Left renal pelvis (tissue), 4 donors: Measurements from ENCODE around the gene CDX2. TPM values are rescaled to one million over a fixed set of nuclear protein-coding genes. Genes with fewer than 3 reads are reported as not detected.
"Not testable (repeated sequence)": the region's sequence is repeated elsewhere in the genome, so short reads cannot be mapped to it uniquely, and the experiment has no call there.

ENCODE experiments used
- DNase-seq, 4 donors: peaks; one replicate each; pipeline ENCODE4 v3.0.0-alpha.2; 2013; ENCODE audit warnings: low read depth in 4 of 4, low spot score in 3 of 4
- polyA plus RNA-seq, 4 donors: library from polyadenylated mRNA; unstranded; fragments of 120-200 nt; gene quantifications; one replicate each; pipeline ENCODE4 v1.2.1, GENCODE V29; 2013; ENCODE audit not compliant: insufficient read length in 4 of 4

The CDX2 gene
- polyA plus RNA-seq, 4 donors, result not detected

DNA sequence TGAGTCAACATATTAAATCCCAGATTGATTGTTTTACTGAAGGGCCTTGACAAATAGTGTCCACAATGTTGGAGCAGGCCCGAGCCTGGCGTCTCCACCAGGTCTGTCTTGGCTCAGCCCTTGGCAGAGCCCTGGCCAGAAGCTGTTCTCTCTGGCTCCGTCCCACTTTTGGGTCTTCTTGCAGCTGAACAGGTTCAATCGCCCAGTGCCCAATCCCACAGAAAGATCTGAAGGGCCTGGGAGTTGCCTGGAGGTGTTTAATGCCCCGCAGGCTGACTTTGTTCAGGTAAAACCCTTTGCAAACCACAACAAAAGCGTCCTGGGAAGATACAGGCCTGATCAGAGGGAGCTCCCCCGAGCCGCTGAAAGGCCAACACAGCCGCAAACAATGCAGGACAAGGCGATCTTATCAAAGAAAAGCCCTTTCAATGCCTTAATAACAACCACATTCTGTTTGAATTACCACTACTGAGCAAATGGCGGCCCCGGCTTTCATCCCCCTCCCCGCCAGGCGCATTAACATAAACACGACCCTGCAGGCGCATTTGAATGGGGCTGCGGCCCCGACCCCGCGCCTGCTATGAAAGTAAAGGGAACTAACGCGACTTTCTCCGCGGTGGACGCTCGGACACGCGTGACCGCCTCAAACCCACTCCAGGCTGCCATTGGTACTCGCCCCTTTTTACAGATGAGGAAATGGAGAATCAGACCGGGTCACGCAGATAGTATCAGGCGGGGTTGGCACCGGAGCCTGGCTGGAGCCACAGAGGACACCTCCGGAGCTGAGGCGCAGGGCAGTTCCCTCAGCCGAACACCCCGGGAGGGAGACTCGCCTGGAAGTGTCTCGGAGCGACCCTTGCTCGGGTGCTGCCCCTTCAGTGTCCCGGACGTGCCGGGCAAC lies 3.1 kb downstream of the CDX2 start:
- DNase-seq, result no peak

DNA sequence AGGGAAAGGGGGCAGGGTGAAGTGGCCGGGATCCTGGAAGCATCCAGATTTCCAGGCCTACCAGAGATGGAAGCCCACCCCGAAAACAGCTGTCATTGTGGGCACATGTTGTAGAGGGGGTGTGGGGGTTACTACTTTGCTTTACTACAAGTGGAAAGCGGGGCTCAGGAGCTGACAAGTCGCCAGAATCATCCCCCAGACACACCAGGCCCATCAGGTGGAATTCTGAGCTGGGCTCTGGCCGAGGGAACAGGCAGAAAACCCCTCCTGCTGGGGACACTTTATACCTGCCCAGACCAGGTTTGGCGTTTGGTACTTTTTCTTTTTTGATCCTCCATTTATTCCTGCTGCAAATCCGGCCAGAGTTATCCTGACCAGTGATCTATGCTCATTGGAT lies 3.8 kb downstream of the CDX2 start:
- DNase-seq, result no peak

DNA sequence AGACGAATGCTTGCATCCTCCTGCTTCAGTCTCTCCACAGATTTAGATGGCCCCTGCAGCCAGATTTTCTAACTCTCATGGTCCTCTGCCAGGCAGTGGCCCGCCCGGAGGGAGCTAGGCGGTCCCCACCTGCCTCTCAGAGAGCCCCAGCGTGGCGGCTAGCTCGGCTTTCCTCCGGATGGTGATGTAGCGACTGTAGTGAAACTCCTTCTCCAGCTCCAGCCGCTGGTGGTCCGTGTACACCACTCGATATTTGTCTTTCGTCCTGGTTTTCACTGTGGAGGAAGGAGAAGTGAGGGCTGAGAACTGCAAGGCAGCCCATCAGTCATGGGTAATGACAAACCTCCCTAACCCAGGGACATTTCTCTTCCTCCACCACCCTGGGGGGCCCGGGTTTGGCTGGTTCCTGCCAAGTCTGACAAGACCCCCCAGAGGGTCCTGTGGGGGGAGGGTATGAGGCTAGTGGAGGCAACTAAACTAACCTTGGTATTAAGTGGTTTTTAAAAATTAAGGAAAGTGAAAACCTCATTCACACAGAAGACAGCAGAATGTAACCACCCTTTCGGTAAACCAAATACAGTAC lies 4.3 kb downstream of the CDX2 start:
- no peak for DNase-seq

- not testable (repeated sequence) for DNase-seq
Observed at GRCh38 chr13:27964206-27964605, 4.9 kb downstream of the CDX2 start.

DNA sequence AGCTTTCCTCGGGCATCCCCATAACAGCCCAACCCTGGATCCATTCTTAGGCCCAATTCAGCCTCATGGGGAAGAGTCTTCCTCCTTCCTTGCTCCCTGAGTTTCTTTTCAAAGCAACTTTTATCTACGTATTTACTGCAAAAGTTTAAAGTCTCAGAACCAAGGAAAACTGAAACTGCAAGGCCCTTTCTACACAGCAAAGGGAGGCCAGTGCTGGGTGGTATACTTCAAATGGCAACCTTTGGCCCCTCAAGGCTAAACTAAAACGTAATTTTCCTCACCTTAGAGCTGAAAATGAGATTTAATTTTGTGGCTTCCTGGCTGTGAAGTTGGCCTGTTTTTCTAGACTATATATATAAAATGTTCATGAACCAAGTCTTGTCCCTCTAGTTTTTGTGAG lies 5.6 kb downstream of the CDX2 start:
- DNase-seq, result no peak

GRCh38 chr13:27962982-27963381 lies 6.1 kb downstream of the CDX2 start:
- DNase-seq, result no peak

DNA sequence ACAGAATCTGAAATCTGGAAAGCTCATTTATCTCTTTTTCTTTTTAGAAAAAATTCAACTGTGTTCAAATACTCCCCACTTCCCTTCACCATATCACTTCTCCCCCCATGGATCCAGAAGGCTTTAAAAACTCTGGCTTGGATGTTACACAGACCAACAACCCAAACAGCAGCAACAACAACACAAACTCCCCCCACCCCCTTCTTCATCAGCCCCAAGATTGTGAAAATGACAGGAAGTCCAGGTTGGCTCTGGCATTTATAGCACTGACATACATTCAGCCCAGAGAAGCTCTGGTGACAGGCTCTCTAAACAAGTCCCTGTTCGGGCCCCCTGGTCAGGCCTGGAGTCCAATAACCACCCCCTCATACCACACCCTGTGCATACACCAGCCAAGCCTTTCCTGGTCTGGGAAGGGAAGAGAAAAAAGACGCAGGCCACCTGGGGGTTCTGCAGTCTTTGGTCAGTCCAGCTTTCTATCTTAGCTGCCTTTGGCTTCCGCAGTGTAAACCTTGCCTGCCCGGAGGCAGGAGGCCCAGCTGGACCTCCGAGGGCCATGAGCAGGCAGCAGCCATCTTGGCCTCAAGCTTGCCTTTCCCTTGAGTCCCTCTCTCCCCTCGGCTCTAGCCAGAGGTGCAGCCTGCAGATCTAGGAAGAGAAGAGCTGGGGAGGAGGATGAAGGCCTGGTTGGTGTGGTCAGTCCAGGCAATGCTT lies 6.8 kb downstream of the CDX2 start:
- no peak for DNase-seq

DNA sequence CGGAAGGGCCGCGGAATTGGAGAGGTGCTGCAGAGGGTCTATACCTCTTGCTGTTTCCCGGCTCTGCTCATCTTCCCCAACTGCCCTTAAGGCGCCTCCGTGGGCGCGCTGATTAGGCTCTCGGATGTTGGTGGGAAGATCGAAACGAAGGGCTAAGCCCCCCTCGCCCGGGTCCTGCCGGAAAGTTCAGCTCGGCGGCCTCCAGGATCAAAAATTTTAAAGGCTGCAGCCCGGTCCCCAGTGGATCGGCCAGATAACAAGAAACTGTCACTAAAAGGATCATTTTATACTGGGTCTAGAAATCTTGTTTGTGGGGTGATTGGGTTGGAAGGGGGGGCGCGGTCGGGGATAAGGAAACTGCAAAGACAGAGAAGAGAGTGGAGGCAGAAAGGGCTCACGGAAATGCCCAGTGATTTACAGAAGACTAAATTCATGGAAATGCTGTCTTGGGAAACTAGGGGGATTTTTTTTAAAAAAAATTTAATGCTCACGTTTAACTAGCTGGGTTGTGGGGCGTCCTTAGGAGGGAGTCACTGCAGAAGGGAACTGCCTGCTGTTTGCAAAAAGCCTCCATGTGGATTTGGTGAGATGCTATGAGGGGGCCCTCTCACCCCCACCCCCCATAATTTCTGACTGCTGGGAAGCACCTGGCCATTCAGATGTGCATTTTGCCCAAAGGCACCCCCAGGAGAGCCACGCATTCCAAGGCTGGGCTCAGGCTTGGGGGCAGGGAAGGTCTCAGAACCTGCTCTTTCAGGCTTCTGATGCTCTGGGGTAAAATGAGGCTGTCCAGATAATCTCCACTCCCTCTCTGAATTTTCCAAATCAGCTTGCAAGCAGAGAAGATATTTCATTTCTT lies 7.7 kb downstream of the CDX2 start:
- no peak for DNase-seq

GRCh38 chr13:27960362-27961226 lies 8.5 kb downstream of the CDX2 start:
- no peak for DNase-seq

- DNase-seq, result no peak
Observed at GRCh38 chr13:27959976-27960361, 9.1 kb downstream of the CDX2 start.

GRCh38 chr13:27956576-27957300 lies 12.4 kb downstream of the CDX2 start:
- no peak for DNase-seq

- no peak for DNase-seq
Observed at GRCh38 chr13:27955014-27955591, 14.0 kb downstream of the CDX2 start.

DNA sequence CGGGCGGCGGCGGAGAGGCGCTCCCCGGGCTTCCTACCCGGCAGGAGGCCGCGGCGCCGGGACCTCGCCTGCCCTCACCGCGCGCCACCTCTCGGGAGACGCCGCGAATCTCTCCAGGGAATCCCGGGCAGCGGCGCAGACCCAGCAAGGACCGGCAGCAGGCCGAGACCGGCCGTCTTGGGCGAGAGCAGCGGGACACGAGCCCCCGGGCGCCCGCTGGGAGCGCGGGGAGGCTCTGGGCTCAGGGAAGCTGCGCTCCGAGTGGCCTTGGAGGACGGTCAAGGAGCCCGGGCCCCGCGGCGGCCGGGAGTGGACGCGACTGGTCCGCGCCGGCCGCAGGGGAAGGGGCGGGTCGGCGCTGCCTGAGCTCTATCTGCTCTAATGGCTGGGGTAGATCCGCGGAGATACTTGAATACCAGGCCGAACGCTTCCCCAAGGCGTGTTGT lies 14.7 kb downstream of the CDX2 start:
- no peak for DNase-seq

DNA sequence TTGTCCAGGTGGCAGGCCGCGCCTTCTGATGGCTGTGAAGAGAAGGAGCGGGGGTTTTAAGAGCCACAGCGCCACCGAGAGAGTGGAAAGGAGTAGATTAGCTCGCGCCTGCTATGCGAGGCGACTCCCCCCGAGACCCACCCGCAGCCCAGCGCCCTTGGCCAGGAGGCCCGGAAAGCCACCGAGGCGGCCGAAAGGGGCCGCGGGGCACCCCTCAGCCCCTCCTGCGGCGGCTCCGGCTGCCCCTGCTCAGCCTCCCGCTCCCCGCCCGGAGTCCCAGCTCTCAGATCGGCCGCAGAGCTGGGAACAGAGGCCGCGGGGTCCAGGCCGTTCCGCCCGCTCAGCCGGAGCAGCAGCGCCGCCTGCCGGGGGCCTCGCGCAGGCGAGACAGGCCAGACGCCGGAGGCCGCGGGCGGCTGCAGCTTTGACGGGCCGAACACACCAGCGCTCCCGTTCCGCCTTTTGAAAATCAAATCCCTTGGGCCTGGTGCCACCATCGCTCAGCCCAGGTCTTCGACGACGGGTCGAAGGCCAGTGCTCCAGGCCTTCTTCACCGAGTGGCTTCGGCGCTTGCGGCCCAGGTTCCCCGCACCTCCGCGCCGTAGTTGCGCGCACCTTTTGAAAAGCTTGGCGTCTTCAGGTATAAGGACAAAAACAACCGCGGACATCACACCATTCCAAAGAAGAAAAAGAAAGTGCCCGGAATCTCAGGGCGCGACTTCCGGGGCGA lies 15.3 kb downstream of the CDX2 start:
- DNase-seq, result peak; percentile 54 to 68 (median 66)

- DNase-seq, result no peak
Observed at GRCh38 chr13:27952876-27953675, 16.0 kb downstream of the CDX2 start.

DNA sequence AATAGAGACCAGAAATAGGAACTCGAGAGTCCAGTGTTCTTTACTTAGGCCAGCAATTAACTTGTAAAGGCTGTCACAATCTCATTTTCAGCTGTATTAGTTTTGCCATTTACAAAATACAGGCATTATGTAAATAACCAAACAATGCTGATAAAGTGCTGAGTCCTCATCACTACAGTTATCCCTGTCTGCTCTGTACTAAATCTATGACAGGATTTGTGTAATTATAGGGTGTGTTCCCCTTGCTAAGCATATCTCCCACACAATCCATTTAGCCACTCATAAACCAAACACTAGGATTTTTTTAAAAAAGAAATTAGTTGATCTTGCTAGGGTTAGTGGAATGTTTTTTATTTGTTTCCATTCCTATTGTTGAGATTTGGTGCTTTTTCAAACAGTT lies 26.1 kb downstream of the CDX2 start:
- no peak for DNase-seq
